ENCODE measurements around the gene ZRSR2.
"Not testable (repeated sequence)": the region's sequence is repeated elsewhere in the genome, so short reads cannot be mapped to it uniquely, and the experiment has no call there.

ZRSR2 gene

GRCh38 chrX:15829217-15829616 lies 38.9 kb downstream of the ZRSR2 start:
- no peak for DNase-seq (ENCODE audit: low read depth)
- no peak overlapping the region for H3K4me3 ChIP-seq (ENCODE audit: control insufficient read depth, low read depth, low read length)
- TF ChIP-seq, protein P1, sequence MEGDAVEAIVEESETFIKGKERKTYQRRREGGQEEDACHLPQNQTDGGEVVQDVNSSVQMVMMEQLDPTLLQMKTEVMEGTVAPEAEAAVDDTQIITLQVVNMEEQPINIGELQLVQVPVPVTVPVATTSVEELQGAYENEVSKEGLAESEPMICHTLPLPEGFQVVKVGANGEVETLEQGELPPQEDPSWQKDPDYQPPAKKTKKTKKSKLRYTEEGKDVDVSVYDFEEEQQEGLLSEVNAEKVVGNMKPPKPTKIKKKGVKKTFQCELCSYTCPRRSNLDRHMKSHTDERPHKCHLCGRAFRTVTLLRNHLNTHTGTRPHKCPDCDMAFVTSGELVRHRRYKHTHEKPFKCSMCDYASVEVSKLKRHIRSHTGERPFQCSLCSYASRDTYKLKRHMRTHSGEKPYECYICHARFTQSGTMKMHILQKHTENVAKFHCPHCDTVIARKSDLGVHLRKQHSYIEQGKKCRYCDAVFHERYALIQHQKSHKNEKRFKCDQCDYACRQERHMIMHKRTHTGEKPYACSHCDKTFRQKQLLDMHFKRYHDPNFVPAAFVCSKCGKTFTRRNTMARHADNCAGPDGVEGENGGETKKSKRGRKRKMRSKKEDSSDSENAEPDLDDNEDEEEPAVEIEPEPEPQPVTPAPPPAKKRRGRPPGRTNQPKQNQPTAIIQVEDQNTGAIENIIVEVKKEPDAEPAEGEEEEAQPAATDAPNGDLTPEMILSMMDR (IDR thresholded peaks at IDR 0.05; ENCODE audit: control insufficient read depth, insufficient read depth, low read depth, low read length, missing control alignments) = no peak

GRCh38 chrX:15831347-15831746 lies 41.1 kb downstream of the ZRSR2 start:
- H3K4me3 ChIP-seq (ENCODE audit: control insufficient read depth, low read depth, low read length); DNase-seq (ENCODE audit: low read depth): not testable (repeated sequence)

DNA sequence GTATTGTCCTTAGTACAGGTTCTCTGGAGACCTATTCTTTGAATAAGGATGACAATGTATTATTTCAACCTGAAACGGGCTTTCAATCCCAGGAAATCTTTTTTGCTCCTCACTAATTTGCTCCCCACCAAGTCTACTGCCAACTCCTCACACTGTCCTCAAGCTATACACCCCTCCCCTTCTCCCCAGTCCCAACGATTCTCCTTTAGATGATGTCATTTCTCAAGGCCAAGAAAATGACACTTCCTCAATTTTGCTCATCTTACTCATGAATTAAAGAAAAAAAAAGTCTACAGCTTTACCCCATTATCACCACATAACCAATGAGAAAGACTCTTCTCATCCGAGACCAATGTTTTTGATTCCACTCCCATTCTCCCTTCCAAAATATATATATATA lies 43.8 kb downstream of the ZRSR2 start:
- TF ChIP-seq, protein P1 (IDR thresholded peaks at IDR 0.05; ENCODE audit: control insufficient read depth, insufficient read depth, low read depth, low read length, missing control alignments) = no peak
- no peak overlapping the region for H3K4me3 ChIP-seq (ENCODE audit: control insufficient read depth, low read depth, low read length)
- DNase-seq (ENCODE audit: low read depth) = no peak

- H3K4me3 ChIP-seq (ENCODE audit: control insufficient read depth, low read depth, low read length) = no peak overlapping the region
- TF ChIP-seq, protein P1 (IDR thresholded peaks at IDR 0.05; ENCODE audit: control insufficient read depth, insufficient read depth, low read depth, low read length, missing control alignments) = no peak
- no peak for DNase-seq (ENCODE audit: low read depth)
Observed at GRCh38 chrX:15834827-15835595, 44.7 kb downstream of the ZRSR2 start.

- H3K4me3 ChIP-seq (ENCODE audit: control insufficient read depth, low read depth, low read length) = no peak overlapping the region
- TF ChIP-seq, protein P1 (IDR thresholded peaks at IDR 0.05; ENCODE audit: control insufficient read depth, insufficient read depth, low read depth, low read length, missing control alignments) = peak; percentile 27
- DNase-seq (ENCODE audit: low read depth) = no peak
Observed at GRCh38 chrX:15838017-15838416, 47.7 kb downstream of the ZRSR2 start.

DNA sequence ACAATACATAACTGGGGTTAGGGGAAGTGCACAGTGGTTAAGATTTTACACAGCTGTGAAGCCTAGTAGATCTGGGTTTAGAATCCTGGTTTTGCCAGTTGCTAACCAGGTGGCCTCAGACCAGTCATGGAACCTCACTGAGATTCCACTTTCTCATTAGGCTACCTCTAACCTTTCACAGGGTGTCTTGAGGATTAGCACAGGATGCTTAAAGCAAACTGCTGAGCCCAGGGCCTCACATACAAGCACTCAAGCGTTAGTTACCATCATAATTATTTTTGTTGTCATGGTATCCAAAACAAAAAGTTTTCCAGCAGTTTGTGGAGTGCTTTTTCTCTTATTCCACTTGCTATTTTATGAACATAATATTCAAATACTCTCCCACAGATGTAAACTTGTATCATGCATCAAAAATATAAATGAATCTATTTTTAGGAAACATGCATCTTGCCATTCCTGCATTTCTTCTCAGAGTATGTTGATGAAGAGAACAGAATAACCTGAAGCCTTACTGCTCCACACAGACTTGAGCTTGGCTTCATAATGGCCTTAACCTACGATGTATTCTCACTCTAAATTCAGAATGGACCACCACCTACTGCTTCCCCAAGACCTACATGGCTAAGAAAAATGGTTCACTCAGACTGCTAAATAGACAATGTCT lies 51.7 kb downstream of the ZRSR2 start:
- TF ChIP-seq, protein P1 (IDR thresholded peaks at IDR 0.05; ENCODE audit: control insufficient read depth, insufficient read depth, low read depth, low read length, missing control alignments) = no peak
- no peak overlapping the region for H3K4me3 ChIP-seq (ENCODE audit: control insufficient read depth, low read depth, low read length)
- DNase-seq (ENCODE audit: low read depth) = no peak

GRCh38 chrX:15843960-15844359 lies 53.7 kb downstream of the ZRSR2 start:
- H3K4me3 ChIP-seq (ENCODE audit: control insufficient read depth, low read depth, low read length) = no peak overlapping the region
- TF ChIP-seq, protein P1 (IDR thresholded peaks at IDR 0.05; ENCODE audit: control insufficient read depth, insufficient read depth, low read depth, low read length, missing control alignments) = no peak
- DNase-seq (ENCODE audit: low read depth) = no peak
